Testis (tissue), 2 donors: ENCODE data around the gene CCDC127.

ENCODE experiments used
- POLR2A ChIP-seq: fragments of 450-650 bp; IDR thresholded peaks from one replicate; pipeline ENCODE4 v1.6.1; 2017; ENCODE audit warnings: antibody characterized with exemption, mild to moderate bottlenecking, moderate library complexity
- TF ChIP-seq, protein P1 (sequence below), 3 experiments: fragments of 450-650 bp in 2 of 3; fragments of 200-600 bp in 1 of 3; sonication (generic) in 1 of 3; IDR thresholded peaks; one replicate each; pipeline ENCODE4 v1.5.1; 2016 to 2019; ENCODE audit warnings: antibody characterized with exemption in 3 of 3, mild to moderate bottlenecking in 2 of 3, moderate library complexity in 1 of 3

DNA sequence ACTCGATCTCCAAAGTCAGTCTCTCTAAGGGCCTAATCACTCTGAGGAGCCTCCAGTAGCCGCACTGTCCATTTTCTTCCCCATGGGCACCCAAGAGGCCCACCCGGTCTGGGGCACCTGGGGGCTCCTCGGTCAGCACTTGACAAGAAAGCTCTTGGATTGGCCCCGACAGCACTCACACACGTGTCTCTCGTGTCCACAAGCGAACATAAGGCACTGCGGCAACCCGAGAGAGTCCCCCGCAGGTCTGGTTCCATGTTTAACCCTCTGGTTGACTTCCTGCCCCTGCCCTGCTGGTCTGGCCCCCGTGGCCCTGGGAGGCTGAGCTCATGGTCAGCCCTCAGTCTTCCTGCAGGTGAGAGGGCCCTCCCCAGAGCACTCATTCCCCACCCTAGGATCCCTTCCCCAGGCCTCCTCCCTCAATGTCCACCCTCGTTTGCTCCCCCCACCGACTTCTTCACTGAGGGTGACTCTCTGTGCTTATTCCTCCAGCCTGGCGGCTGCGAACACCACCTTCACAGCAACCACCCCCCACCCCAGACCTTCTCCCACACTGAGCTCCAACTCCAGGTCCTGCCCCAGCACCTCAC is 43.0 kb downstream of the CCDC127 start:
- TF ChIP-seq, protein P1, sequence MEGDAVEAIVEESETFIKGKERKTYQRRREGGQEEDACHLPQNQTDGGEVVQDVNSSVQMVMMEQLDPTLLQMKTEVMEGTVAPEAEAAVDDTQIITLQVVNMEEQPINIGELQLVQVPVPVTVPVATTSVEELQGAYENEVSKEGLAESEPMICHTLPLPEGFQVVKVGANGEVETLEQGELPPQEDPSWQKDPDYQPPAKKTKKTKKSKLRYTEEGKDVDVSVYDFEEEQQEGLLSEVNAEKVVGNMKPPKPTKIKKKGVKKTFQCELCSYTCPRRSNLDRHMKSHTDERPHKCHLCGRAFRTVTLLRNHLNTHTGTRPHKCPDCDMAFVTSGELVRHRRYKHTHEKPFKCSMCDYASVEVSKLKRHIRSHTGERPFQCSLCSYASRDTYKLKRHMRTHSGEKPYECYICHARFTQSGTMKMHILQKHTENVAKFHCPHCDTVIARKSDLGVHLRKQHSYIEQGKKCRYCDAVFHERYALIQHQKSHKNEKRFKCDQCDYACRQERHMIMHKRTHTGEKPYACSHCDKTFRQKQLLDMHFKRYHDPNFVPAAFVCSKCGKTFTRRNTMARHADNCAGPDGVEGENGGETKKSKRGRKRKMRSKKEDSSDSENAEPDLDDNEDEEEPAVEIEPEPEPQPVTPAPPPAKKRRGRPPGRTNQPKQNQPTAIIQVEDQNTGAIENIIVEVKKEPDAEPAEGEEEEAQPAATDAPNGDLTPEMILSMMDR (IDR thresholded peaks at IDR 0.05) = no peak
- TF ChIP-seq POLR2A = no peak
